Measurements from ENCODE around the gene ESR1.

DNA sequence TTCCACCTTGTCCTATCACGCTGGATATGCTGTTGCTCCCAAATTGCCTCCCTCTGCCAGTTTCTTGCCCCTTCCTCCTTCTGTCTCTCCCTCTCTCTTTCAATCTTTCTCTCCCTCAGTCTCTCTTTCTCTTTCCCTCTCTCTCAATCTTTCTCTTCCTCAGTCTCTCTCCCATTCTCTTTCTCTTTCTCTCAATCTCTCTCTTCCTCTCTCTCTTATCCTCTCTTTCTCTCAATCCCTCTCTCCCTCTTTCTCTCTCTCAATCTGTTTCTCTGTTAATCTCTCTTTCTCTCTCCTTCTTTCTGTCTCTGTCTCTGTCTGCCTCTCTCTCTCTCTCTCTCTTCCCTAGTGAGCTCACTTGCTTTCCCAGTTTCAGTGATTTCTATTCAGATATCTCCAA is 245.8 kb downstream of the ESR1 start:
- no peak for TF ChIP-seq POLR2A (IDR thresholded peaks at IDR 0.05)
- TF ChIP-seq, protein P1, sequence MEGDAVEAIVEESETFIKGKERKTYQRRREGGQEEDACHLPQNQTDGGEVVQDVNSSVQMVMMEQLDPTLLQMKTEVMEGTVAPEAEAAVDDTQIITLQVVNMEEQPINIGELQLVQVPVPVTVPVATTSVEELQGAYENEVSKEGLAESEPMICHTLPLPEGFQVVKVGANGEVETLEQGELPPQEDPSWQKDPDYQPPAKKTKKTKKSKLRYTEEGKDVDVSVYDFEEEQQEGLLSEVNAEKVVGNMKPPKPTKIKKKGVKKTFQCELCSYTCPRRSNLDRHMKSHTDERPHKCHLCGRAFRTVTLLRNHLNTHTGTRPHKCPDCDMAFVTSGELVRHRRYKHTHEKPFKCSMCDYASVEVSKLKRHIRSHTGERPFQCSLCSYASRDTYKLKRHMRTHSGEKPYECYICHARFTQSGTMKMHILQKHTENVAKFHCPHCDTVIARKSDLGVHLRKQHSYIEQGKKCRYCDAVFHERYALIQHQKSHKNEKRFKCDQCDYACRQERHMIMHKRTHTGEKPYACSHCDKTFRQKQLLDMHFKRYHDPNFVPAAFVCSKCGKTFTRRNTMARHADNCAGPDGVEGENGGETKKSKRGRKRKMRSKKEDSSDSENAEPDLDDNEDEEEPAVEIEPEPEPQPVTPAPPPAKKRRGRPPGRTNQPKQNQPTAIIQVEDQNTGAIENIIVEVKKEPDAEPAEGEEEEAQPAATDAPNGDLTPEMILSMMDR (IDR thresholded peaks at IDR 0.05): no peak
